Choroid plexus epithelial cell (primary cell): ENCODE results near the gene EBF4.

Source experiments
- DNase-seq: peaks from one replicate; pipeline ENCODE4 v3.0.0-alpha.2; 2010; ENCODE audit warnings: low read depth
- H3K4me3 ChIP-seq: 2 replicates; pipeline ENCODE4 v1.5.1; 2011; ENCODE audit warnings: low read depth, mild to moderate bottlenecking, control low read depth, low read length, moderate library complexity
- CTCF ChIP-seq: conservative IDR thresholded peaks from 2 replicates; pipeline ENCODE4 v1.5.1; 2011; ENCODE audit warnings: low read depth, mild to moderate bottlenecking, control low read depth, inconsistent platforms, low read length, moderate library complexity

The EBF4 gene

DNA sequence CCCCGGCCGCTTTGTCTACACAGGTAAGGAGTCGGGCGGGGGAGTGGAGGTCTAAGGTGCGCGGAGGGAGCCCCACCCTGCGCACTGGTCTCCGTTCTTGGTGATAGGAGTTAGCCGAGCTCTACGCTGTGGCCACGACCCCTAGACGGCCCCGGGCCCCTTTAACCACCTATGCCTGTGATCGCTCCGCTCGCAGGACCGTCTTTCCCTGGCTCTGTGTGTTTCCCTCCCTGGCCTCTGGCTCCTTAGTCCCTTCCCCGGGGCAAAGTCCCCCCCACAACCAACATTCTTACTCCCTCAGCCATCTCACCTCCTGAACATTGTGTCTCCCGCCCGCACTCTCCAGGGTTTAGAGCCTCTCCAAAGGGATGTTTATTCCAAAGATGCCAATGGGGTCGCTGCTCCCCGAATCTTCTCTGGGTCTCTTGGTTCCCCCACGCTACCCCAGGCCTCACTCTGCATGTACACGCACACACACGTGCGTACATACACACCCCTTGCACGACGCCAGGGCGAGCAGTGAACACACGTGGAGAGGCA is 57.4 kb downstream of the EBF4 start:
- no peak for TF ChIP-seq CTCF
- H3K4me3 ChIP-seq: no peak overlapping the region
- no peak for DNase-seq

DNA sequence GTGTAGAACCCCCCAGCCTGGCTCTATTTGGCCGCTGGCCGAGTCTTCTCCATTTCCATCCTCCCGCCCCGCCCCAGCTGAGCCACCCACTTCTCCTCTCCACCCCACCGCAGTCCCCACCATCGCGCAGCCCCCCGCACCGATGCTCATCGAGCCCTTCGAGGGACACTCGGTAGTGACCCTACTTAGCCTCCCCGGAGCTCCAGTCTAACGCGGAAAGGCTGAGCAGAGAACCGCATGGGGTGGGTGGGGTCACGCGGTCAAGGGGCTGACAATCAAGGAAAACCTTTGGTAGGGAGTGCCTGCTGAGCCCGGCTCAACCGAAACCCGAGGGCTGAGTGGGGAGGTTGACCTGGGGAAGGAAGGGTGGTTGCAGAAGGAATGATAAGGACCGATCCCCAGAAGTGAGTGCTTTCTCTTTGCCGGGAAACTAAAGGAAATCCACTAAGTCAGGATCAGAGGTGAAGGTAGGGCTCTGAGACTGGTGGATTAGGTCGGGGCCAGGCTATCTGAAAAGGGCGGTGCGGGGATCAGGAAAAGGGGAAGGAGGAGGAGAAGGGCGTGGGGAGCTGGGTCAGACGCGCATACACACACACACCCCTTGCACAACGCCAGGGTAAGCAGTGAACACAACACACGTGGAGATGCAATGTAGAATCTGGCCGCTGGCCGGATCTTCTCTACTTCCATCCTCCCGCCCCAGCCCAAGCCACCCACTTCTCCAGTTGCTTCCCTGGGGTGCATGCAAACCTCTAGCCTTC is 58.1 kb downstream of the EBF4 start:
- peak; percentile 65 for DNase-seq
- H3K4me3 ChIP-seq: no peak overlapping the region
- TF ChIP-seq CTCF: no peak

GRCh38 chr20:2751347-2751877 is 58.8 kb downstream of the EBF4 start:
- TF ChIP-seq CTCF: no peak
- no peak for DNase-seq
- H3K4me3 ChIP-seq: peak overlapping the region; percentile 14

GRCh38 chr20:2751878-2752566 is 59.4 kb downstream of the EBF4 start:
- no peak for DNase-seq
- TF ChIP-seq CTCF: no peak

DNA sequence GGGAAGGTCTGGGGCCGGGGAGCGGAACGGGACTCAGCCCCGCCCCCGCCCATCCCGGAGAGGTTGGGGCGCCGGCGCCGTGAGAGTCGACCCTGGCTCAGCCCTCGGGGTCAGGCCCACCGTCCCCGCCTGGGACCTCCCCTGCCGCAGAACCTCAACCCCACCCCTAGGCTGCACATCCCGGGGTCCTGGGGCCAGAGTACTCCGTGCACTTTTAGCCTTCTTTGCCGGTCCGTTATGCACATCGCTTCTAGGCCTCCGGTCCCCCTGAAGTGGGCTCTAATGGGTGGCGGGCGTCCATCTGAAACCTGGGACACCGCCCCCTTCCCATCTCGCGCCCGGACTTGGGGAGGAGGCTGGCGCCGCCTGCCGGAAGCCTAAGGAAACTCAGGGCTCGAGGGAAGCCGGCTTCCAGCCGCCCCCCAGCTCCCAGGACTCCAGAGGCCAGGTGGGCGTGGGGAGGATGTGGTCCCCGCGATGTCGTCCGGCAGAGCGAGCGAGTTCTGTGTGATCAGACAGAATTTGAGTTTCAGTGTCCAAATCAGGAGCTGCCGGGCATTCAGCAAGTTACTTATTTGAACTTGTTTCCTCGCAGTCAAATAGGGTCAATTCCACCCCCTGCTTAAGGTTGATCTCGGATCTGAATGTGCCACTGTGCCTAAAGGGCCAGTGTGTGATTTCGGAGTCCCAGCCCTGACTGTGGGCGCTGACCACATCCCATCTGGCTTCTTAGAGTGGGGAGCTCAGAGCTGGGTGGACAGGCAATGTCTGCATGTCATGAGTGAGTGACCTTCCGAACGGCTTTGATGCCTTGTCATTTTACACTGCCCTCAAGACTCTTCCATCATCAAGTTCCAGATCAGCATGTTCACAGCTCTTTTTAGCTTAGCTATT is 60.2 kb downstream of the EBF4 start:
- peak overlapping the region; percentile 45 for H3K4me3 ChIP-seq
- TF ChIP-seq CTCF: peak; percentile 80
- DNase-seq: peak; percentile 53

More at GRCh38 chr20:2751878-2752566, 59.4 kb downstream of the EBF4 start:
- H3K4me3 ChIP-seq: peak overlapping the region; percentile 45

DNA sequence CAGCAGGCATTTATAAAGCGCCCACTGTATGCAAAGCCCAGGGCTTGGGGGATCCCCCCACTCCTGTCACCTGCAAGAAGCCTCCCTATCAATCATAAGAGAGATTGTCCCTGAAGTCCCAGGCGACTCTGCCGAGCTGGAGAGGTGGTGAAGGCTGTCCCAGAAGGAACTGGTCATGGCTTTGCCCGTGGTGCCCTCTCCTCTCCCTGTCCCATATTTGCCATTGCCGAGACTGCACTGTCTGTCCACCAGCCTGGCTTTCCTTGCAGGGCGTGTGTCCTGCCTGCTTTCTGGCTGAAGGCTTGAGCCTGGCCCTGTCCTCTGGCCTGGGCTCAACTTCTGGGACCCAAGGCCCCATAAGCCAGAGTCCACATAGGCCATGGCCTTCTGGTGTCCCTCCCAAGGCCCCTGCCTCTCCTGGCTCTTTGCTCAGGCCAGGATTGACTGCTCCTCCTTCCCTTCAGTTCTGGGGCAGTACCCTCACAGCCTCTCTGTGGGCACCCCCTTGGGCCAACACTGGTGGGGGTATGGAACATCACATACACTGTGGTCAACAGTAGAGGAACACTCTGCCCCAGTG is 61.0 kb downstream of the EBF4 start:
- TF ChIP-seq CTCF: no peak
- H3K4me3 ChIP-seq: no peak overlapping the region
- DNase-seq: no peak
